ENCODE measurements around the gene TMEM232. TPM values are rescaled to one million over a fixed set of nuclear protein-coding genes. Genes with fewer than 3 reads are reported as not detected.

The TMEM232 gene
- total RNA-seq, 1 experiment from 2014 or later: 0.21 TPM

DNA sequence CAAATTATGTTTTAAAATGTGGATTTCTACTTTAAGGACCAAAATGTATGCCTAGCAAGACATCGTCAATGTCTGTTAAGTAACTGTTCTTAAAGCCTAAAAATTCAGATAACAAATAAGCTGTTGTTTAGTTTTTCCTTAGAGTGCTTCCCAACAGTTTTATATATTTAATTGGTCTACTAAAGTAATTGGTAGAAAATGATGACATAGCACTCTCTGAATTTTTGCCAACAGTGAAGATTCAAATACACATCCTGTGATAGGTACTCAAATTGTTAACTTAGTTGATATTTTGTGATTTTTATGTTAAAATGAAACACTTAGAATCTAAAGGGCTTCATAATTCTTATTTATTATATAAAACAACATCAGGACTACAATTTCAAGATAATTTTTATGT is 107.5 kb downstream of the TMEM232 start:
- in situ Hi-C loops (cut with HindIII; ENCODE audit: low pct_unique_long_range_greater_than_20kb, low sequenced_read_pairs): no loop called here

DNA sequence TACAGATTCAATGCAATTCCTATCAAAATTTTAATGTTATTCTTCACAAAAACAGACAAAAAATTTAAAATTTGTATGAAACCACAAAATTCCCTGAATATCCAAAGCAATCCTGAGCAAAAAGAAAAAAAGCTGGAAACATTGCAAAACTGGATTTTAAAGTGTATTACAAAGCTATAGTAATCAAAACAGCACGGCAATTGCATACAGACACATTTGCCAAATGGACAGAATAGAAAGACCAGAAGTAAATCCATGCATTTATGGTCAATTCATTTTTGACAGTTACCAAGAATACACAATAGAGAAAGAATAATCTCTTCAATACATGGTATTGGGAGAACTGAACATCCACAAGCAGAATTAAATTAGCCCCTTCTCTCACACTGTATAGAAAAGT is 110.5 kb downstream of the TMEM232 start:
- ATAC-seq: no peak
- Histone ChIP-seq H3K4me3 (ENCODE audit: low read depth in 2 of 2, low read length in 2 of 2) (no peak overlapping the region), H3K4me1 (ENCODE audit: control insufficient read depth, insufficient read depth, low read length) (no peaks in the 10 kb centered on the region), H3K36me3 (ENCODE audit: control insufficient read depth, insufficient read depth, low read length) (no peaks in the 10 kb centered on the region), H3K9me3 (ENCODE audit: control insufficient read depth, insufficient read depth, low read depth, low read length) (no peaks in the 10 kb centered on the region), H3K27me3 (ENCODE audit: control insufficient read depth, insufficient read depth, low read length) (no peaks in the 10 kb centered on the region), H3K27ac (ENCODE audit: low read length) (no peak overlapping the region)
- no TSS peak for BruUV-seq (replicated peaks)
- ChIA-PET POLR2A (no interaction called here), CTCF (no interaction called here)
- in situ Hi-C loops (cut with HindIII; ENCODE audit: low pct_unique_long_range_greater_than_20kb, low sequenced_read_pairs) (no loop called here), intact Hi-C loops (cut with micrococcal nuclease; ENCODE audit: unreplicated experiment) (no loop called here)
- DNase-seq (ENCODE audit: low read depth, low spot score): no peak
- TF ChIP-seq, protein P1, sequence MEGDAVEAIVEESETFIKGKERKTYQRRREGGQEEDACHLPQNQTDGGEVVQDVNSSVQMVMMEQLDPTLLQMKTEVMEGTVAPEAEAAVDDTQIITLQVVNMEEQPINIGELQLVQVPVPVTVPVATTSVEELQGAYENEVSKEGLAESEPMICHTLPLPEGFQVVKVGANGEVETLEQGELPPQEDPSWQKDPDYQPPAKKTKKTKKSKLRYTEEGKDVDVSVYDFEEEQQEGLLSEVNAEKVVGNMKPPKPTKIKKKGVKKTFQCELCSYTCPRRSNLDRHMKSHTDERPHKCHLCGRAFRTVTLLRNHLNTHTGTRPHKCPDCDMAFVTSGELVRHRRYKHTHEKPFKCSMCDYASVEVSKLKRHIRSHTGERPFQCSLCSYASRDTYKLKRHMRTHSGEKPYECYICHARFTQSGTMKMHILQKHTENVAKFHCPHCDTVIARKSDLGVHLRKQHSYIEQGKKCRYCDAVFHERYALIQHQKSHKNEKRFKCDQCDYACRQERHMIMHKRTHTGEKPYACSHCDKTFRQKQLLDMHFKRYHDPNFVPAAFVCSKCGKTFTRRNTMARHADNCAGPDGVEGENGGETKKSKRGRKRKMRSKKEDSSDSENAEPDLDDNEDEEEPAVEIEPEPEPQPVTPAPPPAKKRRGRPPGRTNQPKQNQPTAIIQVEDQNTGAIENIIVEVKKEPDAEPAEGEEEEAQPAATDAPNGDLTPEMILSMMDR (IDR thresholded peaks at IDR 0.05): no peak
- TF ChIP-seq SIN3A (IDR thresholded peaks at IDR 0.05; ENCODE audit: borderline replicate concordance, insufficient read depth, low read depth, low read length) (no peak), POLR2AphosphoS5 (IDR thresholded peaks at IDR 0.05; ENCODE audit: low read depth, low read length) (no peak), TCF7L2 (IDR thresholded peaks at IDR 0.05; ENCODE audit: low read depth, low read length) (no peak)
- TF ChIP-seq, protein P2, sequence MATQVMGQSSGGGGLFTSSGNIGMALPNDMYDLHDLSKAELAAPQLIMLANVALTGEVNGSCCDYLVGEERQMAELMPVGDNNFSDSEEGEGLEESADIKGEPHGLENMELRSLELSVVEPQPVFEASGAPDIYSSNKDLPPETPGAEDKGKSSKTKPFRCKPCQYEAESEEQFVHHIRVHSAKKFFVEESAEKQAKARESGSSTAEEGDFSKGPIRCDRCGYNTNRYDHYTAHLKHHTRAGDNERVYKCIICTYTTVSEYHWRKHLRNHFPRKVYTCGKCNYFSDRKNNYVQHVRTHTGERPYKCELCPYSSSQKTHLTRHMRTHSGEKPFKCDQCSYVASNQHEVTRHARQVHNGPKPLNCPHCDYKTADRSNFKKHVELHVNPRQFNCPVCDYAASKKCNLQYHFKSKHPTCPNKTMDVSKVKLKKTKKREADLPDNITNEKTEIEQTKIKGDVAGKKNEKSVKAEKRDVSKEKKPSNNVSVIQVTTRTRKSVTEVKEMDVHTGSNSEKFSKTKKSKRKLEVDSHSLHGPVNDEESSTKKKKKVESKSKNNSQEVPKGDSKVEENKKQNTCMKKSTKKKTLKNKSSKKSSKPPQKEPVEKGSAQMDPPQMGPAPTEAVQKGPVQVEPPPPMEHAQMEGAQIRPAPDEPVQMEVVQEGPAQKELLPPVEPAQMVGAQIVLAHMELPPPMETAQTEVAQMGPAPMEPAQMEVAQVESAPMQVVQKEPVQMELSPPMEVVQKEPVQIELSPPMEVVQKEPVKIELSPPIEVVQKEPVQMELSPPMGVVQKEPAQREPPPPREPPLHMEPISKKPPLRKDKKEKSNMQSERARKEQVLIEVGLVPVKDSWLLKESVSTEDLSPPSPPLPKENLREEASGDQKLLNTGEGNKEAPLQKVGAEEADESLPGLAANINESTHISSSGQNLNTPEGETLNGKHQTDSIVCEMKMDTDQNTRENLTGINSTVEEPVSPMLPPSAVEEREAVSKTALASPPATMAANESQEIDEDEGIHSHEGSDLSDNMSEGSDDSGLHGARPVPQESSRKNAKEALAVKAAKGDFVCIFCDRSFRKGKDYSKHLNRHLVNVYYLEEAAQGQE (IDR thresholded peaks at IDR 0.05; ENCODE audit: insufficient read depth in 1 of 2, low read depth in 2 of 2, low read length in 1 of 2): no peak

More for the DNA sequence above, 107.5 kb downstream of the TMEM232 start:
- ChIA-PET CTCF (no interaction called here), POLR2A (no interaction called here)
- Histone ChIP-seq H3K4me3 (ENCODE audit: low read depth in 2 of 2, low read length in 2 of 2) (no peak overlapping the region), H3K27ac (ENCODE audit: low read length) (no peak overlapping the region), H3K4me1 (ENCODE audit: control insufficient read depth, insufficient read depth, low read length) (no peaks in the 10 kb centered on the region), H3K36me3 (ENCODE audit: control insufficient read depth, insufficient read depth, low read length) (no peaks in the 10 kb centered on the region), H3K9me3 (ENCODE audit: control insufficient read depth, insufficient read depth, low read depth, low read length) (no peaks in the 10 kb centered on the region), H3K27me3 (ENCODE audit: control insufficient read depth, insufficient read depth, low read length) (no peaks in the 10 kb centered on the region)
- BruUV-seq (replicated peaks): no TSS peak
- DNase-seq (ENCODE audit: low read depth, low spot score) (no peak), ATAC-seq (no peak)
- TF ChIP-seq, protein P2 (IDR thresholded peaks at IDR 0.05; ENCODE audit: insufficient read depth in 1 of 2, low read depth in 2 of 2, low read length in 1 of 2): no peak
- TF ChIP-seq, protein P1 (IDR thresholded peaks at IDR 0.05): no peak
- TF ChIP-seq TCF7L2 (IDR thresholded peaks at IDR 0.05; ENCODE audit: low read depth, low read length) (no peak), SIN3A (IDR thresholded peaks at IDR 0.05; ENCODE audit: borderline replicate concordance, insufficient read depth, low read depth, low read length) (no peak), POLR2AphosphoS5 (IDR thresholded peaks at IDR 0.05; ENCODE audit: low read depth, low read length) (no peak)
- intact Hi-C loops (cut with micrococcal nuclease; ENCODE audit: unreplicated experiment): no loop called here

Measured in Panc1 (cell line).